Measurements from ENCODE around the gene ELAVL4.

The ELAVL4 gene

GRCh38 chr1:50084389-50084788 is 24.3 kb upstream of the ELAVL4 start:
- no peaks in the 10 kb centered on the region for H3K4me1 Mint-ChIP-seq
- H3K36me3 Mint-ChIP-seq (ENCODE audit: low read depth), result no peaks in the 10 kb centered on the region
- H3K4me3 Mint-ChIP-seq, result no peak overlapping the region
- H3K9me3 Mint-ChIP-seq, result peaks cover 6% of the 10 kb centered on the region
- H3K27me3 Mint-ChIP-seq (ENCODE audit: low read depth), result no peaks in the 10 kb centered on the region
- H3K27ac Mint-ChIP-seq, result no peak overlapping the region
- TF ChIP-seq CTCF (IDR thresholded peaks at IDR 0.05; ENCODE audit: unreplicated experiment in 3 of 3), result no peak

GRCh38 chr1:50091068-50091467 is 17.7 kb upstream of the ELAVL4 start:
- H3K9me3 Mint-ChIP-seq, result peaks cover 8% of the 10 kb centered on the region
- no peak overlapping the region for H3K4me3 Mint-ChIP-seq
- no peak overlapping the region for H3K27ac Mint-ChIP-seq
- H3K27me3 Mint-ChIP-seq (ENCODE audit: low read depth), result no peaks in the 10 kb centered on the region
- H3K36me3 Mint-ChIP-seq (ENCODE audit: low read depth), result no peaks in the 10 kb centered on the region
- TF ChIP-seq CTCF (IDR thresholded peaks at IDR 0.05; ENCODE audit: unreplicated experiment in 3 of 3), result no peak
- no peaks in the 10 kb centered on the region for H3K4me1 Mint-ChIP-seq

GRCh38 chr1:50095716-50096115 is 13.0 kb upstream of the ELAVL4 start:
- H3K36me3 Mint-ChIP-seq (ENCODE audit: low read depth), result no peaks in the 10 kb centered on the region
- no peak overlapping the region for H3K4me3 Mint-ChIP-seq
- H3K4me1 Mint-ChIP-seq, result no peaks in the 10 kb centered on the region
- TF ChIP-seq CTCF (IDR thresholded peaks at IDR 0.05; ENCODE audit: unreplicated experiment in 3 of 3), result no peak
- H3K9me3 Mint-ChIP-seq, result no peaks in the 10 kb centered on the region
- no peak overlapping the region for H3K27ac Mint-ChIP-seq
- no peaks in the 10 kb centered on the region for H3K27me3 Mint-ChIP-seq (ENCODE audit: low read depth)

GRCh38 chr1:50097021-50097679 is 11.6 kb upstream of the ELAVL4 start:
- no peaks in the 10 kb centered on the region for H3K36me3 Mint-ChIP-seq (ENCODE audit: low read depth)
- no peak overlapping the region for H3K4me3 Mint-ChIP-seq
- no peaks in the 10 kb centered on the region for H3K9me3 Mint-ChIP-seq
- H3K27me3 Mint-ChIP-seq (ENCODE audit: low read depth), result no peaks in the 10 kb centered on the region
- no peak for TF ChIP-seq CTCF (IDR thresholded peaks at IDR 0.05; ENCODE audit: unreplicated experiment in 3 of 3)
- no peaks in the 10 kb centered on the region for H3K4me1 Mint-ChIP-seq
- H3K27ac Mint-ChIP-seq, result no peak overlapping the region

GRCh38 chr1:50097791-50098190 is 10.9 kb upstream of the ELAVL4 start:
- no peak for TF ChIP-seq CTCF (IDR thresholded peaks at IDR 0.05; ENCODE audit: unreplicated experiment in 3 of 3)
- Mint-ChIP-seq H3K27ac (no peak overlapping the region), H3K9me3 (no peaks in the 10 kb centered on the region), H3K36me3 (ENCODE audit: low read depth) (no peaks in the 10 kb centered on the region), H3K27me3 (ENCODE audit: low read depth) (no peaks in the 10 kb centered on the region), H3K4me3 (no peak overlapping the region), H3K4me1 (no peaks in the 10 kb centered on the region)

GRCh38 chr1:50098591-50099021 is 10.1 kb upstream of the ELAVL4 start:
- no peak overlapping the region for H3K4me3 Mint-ChIP-seq
- no peaks in the 10 kb centered on the region for H3K4me1 Mint-ChIP-seq
- H3K27me3 Mint-ChIP-seq (ENCODE audit: low read depth), result no peaks in the 10 kb centered on the region
- H3K9me3 Mint-ChIP-seq, result no peaks in the 10 kb centered on the region
- no peaks in the 10 kb centered on the region for H3K36me3 Mint-ChIP-seq (ENCODE audit: low read depth)
- TF ChIP-seq CTCF (IDR thresholded peaks at IDR 0.05; ENCODE audit: unreplicated experiment in 3 of 3), result no peak
- H3K27ac Mint-ChIP-seq, result no peak overlapping the region

Measured in nephron (organoid).